ENCODE data around the gene ADRA1B.
A peak's percentile ranks its signal among the peaks of the same experiment; 100 is the strongest.
"Not testable (repeated sequence)": the region's sequence is repeated elsewhere in the genome, so short reads cannot be mapped to it uniquely, and the experiment has no call there.

ADRA1B gene

GRCh38 chr5:159971931-159972461, 55.7 kb downstream of the ADRA1B start:
- no peak for DNase-seq

GRCh38 chr5:159972538-159973362, 56.5 kb downstream of the ADRA1B start:
- no peak for DNase-seq

GRCh38 chr5:159975462-159976019, 59.3 kb downstream of the ADRA1B start:
- no peak for DNase-seq

GRCh38 chr5:159976921-159977320, 60.6 kb downstream of the ADRA1B start:
- no peak for DNase-seq

GRCh38 chr5:159978358-159978757, 62.1 kb downstream of the ADRA1B start:
- DNase-seq = no peak

GRCh38 chr5:159982421-159983173, 66.3 kb downstream of the ADRA1B start:
- no peak for DNase-seq

GRCh38 chr5:159987031-159987674, 70.9 kb downstream of the ADRA1B start:
- peak; percentile 62 for DNase-seq

GRCh38 chr5:159990506-159990905, 74.2 kb downstream of the ADRA1B start:
- no peak for DNase-seq

GRCh38 chr5:159992566-159992965, 76.3 kb downstream of the ADRA1B start:
- DNase-seq = no peak

- no peak for DNase-seq
These were observed 76.9 kb downstream of the ADRA1B start for GRCh38 chr5:159993194-159993593.

GRCh38 chr5:159995907-159996306, 79.6 kb downstream of the ADRA1B start:
- no peak for DNase-seq

GRCh38 chr5:160001457-160001856, 85.2 kb downstream of the ADRA1B start:
- no peak for DNase-seq

- DNase-seq = no peak
These were observed 91.2 kb downstream of the ADRA1B start for GRCh38 chr5:160007514-160007913.

GRCh38 chr5:160008529-160008876, 92.2 kb downstream of the ADRA1B start:
- not testable (repeated sequence) for DNase-seq

- peak; percentile 93 for DNase-seq
These were observed 92.8 kb downstream of the ADRA1B start, which contains the start of gene TTC1 for GRCh38 chr5:160008877-160009590. TSS of gene TTC1 (plus strand) at chr5:160009139. CDS start at chr5:160010529, 1,390 bp downstream.

- no peak for DNase-seq
These were observed 93.3 kb downstream of the ADRA1B start for GRCh38 chr5:160009591-160009989.

- no peak for DNase-seq
These were observed 95.2 kb downstream of the ADRA1B start for GRCh38 chr5:160011471-160011870.

GRCh38 chr5:160014197-160014596, 97.9 kb downstream of the ADRA1B start:
- not testable (repeated sequence) for DNase-seq

GRCh38 chr5:160018945-160019625, 102.8 kb downstream of the ADRA1B start:
- no peak for DNase-seq

GRCh38 chr5:160020266-160020770, 104.0 kb downstream of the ADRA1B start:
- no peak for DNase-seq

GRCh38 chr5:160020964-160021363, 104.7 kb downstream of the ADRA1B start:
- DNase-seq = no peak

Measured in central memory CD4-positive, alpha-beta T cell (primary cell).